Astrocyte of the cerebellum (primary cell): ENCODE data around the gene HLF.

Experiments
- DNase-seq: peaks from one replicate; pipeline ENCODE4 v3.0.0-alpha.2; 2011; ENCODE audit warnings: low read depth
- H3K4me3 ChIP-seq: 2 replicates; pipeline ENCODE4 v1.5.1; 2011; ENCODE audit warnings: mild to moderate bottlenecking, low read depth, low read length, moderate library complexity
- in situ Hi-C: cut with HindIII; loops from 2 replicates; pipeline ENCODE4 v1.10.0; 2017; ENCODE audit warnings: low sequenced_read_pairs
- TF ChIP-seq, protein P1 (sequence below): IDR thresholded peaks from 2 replicates; pipeline ENCODE4 v1.5.1; 2012; ENCODE audit warnings: low read length, low read depth, moderate library complexity, mild to moderate bottlenecking; ENCODE audit errors: missing control alignments

Gene HLF

DNA sequence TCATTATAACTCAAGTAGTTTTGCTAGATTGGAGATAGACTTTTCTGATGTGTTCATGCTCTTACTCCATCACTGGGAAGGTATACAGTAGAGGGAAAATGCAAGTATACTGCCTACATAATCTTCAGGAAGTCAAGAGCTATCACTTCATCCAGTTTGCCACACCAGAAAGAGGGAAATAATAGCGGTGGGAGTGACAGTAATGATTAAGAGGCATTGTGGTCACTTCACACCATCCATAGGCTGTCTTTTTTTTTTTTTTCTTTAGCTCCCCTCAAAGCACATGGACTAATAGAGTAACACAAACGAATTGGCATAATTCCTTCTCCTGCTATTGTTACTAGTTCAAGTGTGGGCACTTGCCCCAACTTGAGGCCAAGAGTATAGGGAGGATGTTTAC is 28.4 kb upstream of the HLF start:
- TF ChIP-seq, protein P1, sequence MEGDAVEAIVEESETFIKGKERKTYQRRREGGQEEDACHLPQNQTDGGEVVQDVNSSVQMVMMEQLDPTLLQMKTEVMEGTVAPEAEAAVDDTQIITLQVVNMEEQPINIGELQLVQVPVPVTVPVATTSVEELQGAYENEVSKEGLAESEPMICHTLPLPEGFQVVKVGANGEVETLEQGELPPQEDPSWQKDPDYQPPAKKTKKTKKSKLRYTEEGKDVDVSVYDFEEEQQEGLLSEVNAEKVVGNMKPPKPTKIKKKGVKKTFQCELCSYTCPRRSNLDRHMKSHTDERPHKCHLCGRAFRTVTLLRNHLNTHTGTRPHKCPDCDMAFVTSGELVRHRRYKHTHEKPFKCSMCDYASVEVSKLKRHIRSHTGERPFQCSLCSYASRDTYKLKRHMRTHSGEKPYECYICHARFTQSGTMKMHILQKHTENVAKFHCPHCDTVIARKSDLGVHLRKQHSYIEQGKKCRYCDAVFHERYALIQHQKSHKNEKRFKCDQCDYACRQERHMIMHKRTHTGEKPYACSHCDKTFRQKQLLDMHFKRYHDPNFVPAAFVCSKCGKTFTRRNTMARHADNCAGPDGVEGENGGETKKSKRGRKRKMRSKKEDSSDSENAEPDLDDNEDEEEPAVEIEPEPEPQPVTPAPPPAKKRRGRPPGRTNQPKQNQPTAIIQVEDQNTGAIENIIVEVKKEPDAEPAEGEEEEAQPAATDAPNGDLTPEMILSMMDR: no peak

GRCh38 chr17:55237268-55237667 is 27.5 kb upstream of the HLF start:
- TF ChIP-seq, protein P1: no peak
- in situ Hi-C loops: no loop called here
- no peak overlapping the region for H3K4me3 ChIP-seq
- DNase-seq: no peak

More for the DNA sequence above, 28.4 kb upstream of the HLF start:
- in situ Hi-C loops: no loop called here
- DNase-seq: no peak
- no peak overlapping the region for H3K4me3 ChIP-seq

GRCh38 chr17:55237841-55238178 is 26.9 kb upstream of the HLF start:
- in situ Hi-C loops: no loop called here
- TF ChIP-seq, protein P1: no peak
- peak overlapping the region; percentile 54 for H3K4me3 ChIP-seq
- DNase-seq: no peak

GRCh38 chr17:55238179-55238930 is 26.4 kb upstream of the HLF start:
- in situ Hi-C loops: no loop called here
- peak overlapping the region; percentile 54 for H3K4me3 ChIP-seq
- TF ChIP-seq, protein P1: no peak

DNA sequence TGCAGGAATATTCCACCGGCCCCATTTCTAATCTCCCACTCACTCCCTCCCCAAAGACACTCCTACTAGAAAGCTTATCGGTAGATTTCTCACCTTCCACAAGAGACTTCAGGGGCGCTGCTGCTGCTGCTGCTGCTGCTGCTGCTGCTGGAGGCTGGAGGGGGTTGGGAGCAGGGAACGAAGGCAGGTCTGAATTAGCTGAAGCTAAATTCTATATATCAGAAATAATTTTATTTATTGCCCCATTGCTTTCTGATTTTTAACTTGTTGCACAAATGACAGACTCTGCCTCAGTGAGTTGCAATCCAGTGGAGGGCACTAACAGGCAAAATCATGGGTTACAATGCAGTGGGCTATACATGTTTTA is 25.8 kb upstream of the HLF start:
- DNase-seq: no peak
- TF ChIP-seq, protein P1: peak; percentile 3
- peak overlapping the region; percentile 54 for H3K4me3 ChIP-seq
- in situ Hi-C loops: no loop called here

More at GRCh38 chr17:55238179-55238930, 26.4 kb upstream of the HLF start:
- peak; percentile 65 for DNase-seq

DNA sequence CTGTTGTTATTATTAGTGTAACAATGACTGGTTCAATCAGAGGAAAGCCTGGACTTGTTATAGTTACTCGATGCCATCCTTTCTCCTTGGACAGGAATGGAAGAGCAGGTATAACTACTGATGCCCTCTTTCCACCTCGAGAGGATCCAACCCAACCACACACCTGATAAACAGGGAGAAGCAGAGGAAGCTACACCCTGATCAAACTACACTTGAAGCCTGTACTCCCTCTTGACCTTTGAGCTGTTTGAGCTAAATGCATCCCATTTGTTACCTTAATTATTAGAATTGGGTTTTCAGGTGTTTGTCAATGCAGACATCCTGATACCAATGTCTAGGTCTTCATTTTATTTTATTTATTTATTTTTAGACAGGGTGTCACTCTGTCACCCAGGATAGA is 23.7 kb upstream of the HLF start:
- no peak for DNase-seq
- in situ Hi-C loops: no loop called here
- TF ChIP-seq, protein P1: no peak
- no peak overlapping the region for H3K4me3 ChIP-seq
